ENCODE results near the gene SRA1.

DNA sequence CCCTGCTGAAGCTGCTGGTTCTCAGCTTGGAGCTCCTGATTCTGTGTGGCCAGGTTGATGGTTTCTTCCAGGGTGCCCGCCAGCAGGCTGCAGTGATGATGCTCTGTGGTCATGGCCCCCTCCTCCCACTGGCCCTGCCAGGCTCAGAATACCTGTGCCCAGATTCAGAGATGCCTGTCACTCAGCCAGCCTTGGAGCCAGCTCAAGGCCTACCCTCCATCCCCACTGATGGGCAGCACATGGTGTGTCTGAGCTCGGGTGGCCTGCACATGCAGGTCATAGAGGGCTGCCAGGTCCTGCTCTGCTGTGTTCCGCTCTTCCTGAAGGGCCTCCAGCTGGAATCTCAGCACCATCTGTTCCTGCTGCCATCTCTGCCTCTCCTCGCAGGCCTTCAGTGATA, 12.8 kb upstream of the SRA1 start:
- TF ChIP-seq, protein P1, sequence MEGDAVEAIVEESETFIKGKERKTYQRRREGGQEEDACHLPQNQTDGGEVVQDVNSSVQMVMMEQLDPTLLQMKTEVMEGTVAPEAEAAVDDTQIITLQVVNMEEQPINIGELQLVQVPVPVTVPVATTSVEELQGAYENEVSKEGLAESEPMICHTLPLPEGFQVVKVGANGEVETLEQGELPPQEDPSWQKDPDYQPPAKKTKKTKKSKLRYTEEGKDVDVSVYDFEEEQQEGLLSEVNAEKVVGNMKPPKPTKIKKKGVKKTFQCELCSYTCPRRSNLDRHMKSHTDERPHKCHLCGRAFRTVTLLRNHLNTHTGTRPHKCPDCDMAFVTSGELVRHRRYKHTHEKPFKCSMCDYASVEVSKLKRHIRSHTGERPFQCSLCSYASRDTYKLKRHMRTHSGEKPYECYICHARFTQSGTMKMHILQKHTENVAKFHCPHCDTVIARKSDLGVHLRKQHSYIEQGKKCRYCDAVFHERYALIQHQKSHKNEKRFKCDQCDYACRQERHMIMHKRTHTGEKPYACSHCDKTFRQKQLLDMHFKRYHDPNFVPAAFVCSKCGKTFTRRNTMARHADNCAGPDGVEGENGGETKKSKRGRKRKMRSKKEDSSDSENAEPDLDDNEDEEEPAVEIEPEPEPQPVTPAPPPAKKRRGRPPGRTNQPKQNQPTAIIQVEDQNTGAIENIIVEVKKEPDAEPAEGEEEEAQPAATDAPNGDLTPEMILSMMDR (conservative IDR thresholded peaks at IDR 0.05; ENCODE audit: low read depth, low read length): no peak
- TF ChIP-seq EZH2 (IDR thresholded peaks at IDR 0.05; ENCODE audit: low read length, unreplicated experiment) (no peak), EZH2phosphoT487 (IDR thresholded peaks at IDR 0.05; ENCODE audit: borderline replicate concordance, low read length) (no peak)
